Activated CD4-positive, alpha-beta T cell treated with anti-CD3 and anti-CD28 coated beads, Interleukin-2, Interleukin-6, amounts not matched to agents 100 ng/mL and 50 ng/mL, durations not matched to agents 16 hours and 8 hours (primary cell): Measurements from ENCODE around the gene GRID1.
A peak's percentile ranks its signal among the peaks of the same experiment; 100 is the strongest.

ENCODE experiments used
- DNase-seq: peaks from one replicate; pipeline ENCODE4 v3.0.0-alpha.2; 2020

Gene GRID1

GRCh38 chr10:86024281-86025041, 342.1 kb downstream of the GRID1 start:
- no peak for DNase-seq

DNA sequence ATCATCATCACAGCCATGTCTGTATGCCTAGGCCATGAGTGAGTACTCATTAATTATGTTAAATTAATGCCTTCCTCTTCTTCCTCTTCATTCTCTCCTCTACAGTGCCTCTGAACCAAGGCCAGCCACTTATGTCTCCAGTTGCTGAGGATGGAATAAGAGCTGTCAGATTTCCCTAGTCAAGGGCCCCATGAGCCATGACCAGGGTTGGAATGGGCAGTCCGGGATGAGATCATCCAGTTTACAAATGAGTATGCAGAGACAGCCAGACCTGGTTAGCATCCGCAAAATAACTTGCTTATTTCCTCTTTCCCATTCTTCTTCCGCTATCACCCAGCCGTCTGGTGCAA, 342.7 kb downstream of the GRID1 start:
- no peak for DNase-seq

GRCh38 chr10:86023336-86023735, 343.3 kb downstream of the GRID1 start:
- no peak for DNase-seq

DNA sequence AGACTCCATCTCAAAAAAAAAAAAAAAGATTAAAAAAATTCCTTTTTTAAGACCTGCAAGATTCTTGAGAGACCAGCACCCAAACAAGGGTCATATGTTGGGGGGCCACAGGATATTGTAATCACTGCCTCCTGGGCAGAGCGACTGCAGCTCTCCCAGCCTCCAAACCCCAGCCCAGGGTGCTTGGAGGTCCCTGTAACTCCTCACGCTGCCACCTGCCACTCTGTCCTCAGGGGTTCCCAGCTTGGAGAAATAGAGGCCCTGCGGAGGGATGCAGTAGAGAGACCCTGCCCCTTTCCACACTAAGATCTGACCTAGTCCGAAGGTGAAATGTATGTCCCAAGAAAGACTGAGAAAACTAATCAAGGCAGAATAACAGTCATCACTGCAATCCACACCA, 343.7 kb downstream of the GRID1 start:
- DNase-seq: no peak

GRCh38 chr10:86020134-86020533, 346.5 kb downstream of the GRID1 start:
- DNase-seq: no peak

- DNase-seq: no peak
Observed at GRCh38 chr10:86019141-86019540, 347.5 kb downstream of the GRID1 start.

- DNase-seq: no peak
Observed at GRCh38 chr10:86018735-86019058, 347.9 kb downstream of the GRID1 start.

GRCh38 chr10:86017841-86018734, 348.5 kb downstream of the GRID1 start:
- no peak for DNase-seq

- DNase-seq: no peak
Observed at GRCh38 chr10:86013568-86013967, 353.0 kb downstream of the GRID1 start.

DNA sequence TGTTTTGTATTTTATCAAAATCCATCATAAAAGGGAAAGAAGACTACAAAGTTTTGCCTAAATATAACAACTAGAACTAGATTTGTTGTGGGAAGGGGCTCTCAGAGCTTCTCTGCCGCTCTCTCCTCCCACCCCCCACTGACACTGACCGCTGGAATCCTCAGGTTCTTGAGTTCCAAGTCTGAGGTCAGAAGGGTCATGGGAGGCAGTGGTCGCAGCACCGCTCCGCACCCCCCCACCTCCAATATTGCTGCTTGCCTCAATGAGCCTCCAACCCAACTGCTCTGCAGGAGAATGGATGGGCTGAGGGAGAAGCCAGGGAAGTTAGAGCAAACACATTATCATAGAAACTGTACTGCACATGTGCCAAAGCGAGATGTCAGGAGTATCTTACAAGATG, 359.4 kb downstream of the GRID1 start:
- DNase-seq: no peak

DNA sequence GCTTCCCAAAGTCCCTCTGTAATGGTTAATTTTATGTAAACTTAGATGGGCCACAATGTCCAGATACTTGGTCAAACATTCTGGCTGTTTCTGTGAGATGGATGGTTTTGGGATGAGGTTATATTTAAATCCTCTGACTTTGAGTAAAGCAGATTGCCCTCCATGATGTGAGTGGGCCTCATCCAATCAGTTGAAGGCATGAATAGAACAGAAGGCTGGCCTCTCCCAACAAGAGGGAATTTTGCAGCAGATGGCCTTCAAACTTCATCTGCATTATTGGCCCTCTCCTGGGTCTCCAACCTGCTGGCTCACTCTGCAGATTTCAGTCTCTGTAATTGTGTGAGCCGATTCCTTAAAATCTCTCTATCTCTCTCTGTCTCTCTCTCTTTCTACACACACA, 362.3 kb downstream of the GRID1 start:
- DNase-seq: no peak

DNA sequence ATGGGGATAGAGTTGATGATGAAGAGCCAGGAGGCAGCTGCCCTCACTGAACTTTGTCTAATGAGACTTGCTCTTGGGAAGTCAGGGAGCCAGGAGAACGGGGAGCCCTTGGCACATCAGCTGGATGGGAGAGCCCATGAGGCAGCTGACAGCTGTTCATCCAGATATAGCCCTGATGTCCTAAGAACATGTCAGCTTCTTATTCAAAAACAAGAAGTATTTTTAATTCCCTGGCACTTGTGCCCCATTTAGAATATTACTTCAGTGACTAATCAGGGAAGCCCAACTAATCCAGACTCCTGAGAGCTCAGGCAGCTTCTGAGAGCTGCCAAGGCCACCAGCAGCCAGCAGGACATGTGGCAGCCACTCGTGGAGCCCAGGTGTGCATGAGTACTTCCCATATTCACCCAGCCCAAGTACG, 363.4 kb downstream of the GRID1 start:
- DNase-seq: no peak

DNA sequence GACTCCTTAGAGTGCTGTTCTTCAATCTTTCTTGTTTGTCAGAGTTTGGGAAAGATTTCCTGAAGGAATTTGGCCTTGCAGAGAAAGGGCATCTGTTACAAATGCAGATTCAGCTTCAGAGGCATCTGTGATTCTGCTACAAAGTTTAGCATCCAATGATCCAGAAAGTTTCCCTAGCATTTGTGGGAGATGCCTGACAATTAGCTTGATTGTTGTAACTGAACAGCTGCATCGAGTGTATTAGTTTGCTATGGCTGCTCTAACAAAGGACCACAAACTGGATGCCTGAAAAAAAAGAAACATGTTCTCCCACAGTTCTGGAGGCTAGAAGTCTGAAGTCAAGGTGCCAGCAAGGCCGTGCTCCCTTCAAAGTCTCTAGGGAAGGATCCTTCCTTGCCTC, 365.1 kb downstream of the GRID1 start:
- no peak for DNase-seq

DNA sequence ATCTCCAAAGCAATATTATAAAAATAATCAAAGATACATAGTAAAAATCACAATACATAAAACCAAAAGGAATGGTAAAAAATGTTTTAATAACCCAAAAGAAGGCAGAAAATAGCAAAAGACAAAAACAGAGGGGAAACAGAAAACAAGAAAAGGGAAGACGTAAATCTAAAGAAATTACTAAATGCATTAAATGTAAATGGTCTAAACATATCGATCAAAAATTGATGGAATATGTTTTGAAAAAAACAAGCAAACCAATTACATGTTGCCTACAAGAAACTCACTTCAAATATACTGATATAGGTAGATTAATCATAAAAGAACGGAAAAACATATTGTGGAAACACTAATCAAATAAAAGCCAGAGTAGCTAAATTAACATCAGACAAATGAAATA, 369.1 kb downstream of the GRID1 start:
- no peak for DNase-seq

- DNase-seq: peak; percentile 32
Observed at GRCh38 chr10:85995791-85996190, 370.8 kb downstream of the GRID1 start.

GRCh38 chr10:85993840-85994507, 372.6 kb downstream of the GRID1 start:
- DNase-seq: no peak

DNA sequence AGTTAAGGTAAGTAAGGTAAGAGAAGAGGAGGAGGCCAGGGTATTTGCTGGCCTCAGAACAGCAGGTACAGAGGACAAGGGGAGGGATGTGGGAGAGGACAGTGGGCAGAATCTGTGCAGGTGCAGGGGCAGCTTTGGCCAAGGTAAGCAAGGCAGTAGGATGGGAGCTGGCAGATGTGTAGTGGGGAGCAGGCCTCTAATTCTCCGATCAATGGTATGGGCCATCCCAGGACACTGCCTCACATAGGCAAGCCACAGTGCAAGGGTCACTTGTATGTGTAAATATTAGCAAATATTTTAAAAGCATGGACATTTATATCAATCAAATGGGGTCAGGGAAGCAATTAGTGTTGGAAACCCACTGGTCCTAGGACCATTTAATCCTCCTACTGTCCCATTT, 373.5 kb downstream of the GRID1 start:
- no peak for DNase-seq

DNA sequence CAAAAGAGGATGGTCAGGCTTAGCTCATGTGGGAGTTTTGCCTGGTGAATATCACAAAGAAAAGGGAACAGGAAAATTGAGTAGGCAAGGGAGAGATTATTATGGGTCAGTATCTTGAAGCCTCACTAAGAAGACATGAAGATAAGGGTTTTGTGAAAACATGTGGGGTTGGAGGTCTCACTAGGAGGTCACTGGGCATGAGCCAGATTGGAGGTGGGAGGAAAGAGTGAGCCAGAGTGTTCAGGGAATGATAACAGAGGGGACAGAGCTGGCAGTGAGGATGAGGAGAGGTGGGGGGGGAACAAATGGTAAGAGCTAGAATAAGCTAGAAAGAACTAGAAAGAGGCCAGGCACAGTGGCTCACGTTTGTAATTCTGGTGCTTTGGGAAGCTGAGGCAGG, 374.3 kb downstream of the GRID1 start:
- DNase-seq: no peak

GRCh38 chr10:85986777-85987176, 379.8 kb downstream of the GRID1 start:
- DNase-seq: no peak

- no peak for DNase-seq
Observed at GRCh38 chr10:85983051-85983450, 383.5 kb downstream of the GRID1 start.

GRCh38 chr10:85979598-85979997, 387.0 kb downstream of the GRID1 start:
- DNase-seq: no peak

GRCh38 chr10:85978566-85979358, 387.8 kb downstream of the GRID1 start:
- no peak for DNase-seq

GRCh38 chr10:85977642-85978041, 389.0 kb downstream of the GRID1 start:
- no peak for DNase-seq
